GM12878 (cell line): ENCODE measurements around the gene NCR2. TPM values are rescaled to one million over a fixed set of nuclear protein-coding genes. Genes with fewer than 3 reads are reported as not detected.

Experiments used
- ATAC-seq: fragments of 200-7000 bp; cut with Tn5 transposase; 3 replicates; pipeline ENCODE4 v1.9.1; 2020; ENCODE audit warnings: mild to moderate bottlenecking, moderate library complexity
- BruUV-seq: library from RNA; stranded (reverse); fragments of 400-500 nt; replicated peaks from 2 replicates; lab custom pipeline; 2021; lab: Mats Ljungman, UMichigan
- CTCF ChIA-PET: fragments of 300-600 bp; sonication (Branson Sonifier 250); formaldehyde crosslinking; extraction: SDS; loops from one replicate; lab custom pipeline; 2021; ENCODE audit warnings: inconsistent platforms; lab: Yijun Ruan, JAX
- POLR2A ChIA-PET: fragments of 350-600 bp; formaldehyde crosslinking; extraction: SDS; loops from one replicate; lab custom pipeline; 2021; ENCODE audit warnings: inconsistent platforms; lab: Charles Lee
- RAD21 ChIA-PET: fragments of 300-600 bp; sonication (Branson Sonifier 250); formaldehyde crosslinking; loops from one replicate; lab custom pipeline; 2023; ENCODE audit warnings: antibody characterized with exemption; ENCODE audit not compliant: unreplicated experiment; lab: Charles Lee
- SMC1A ChIA-PET: fragments of 300-600 bp; sonication (Branson Sonifier 250); formaldehyde crosslinking; loops from one replicate; lab custom pipeline; 2023; ENCODE audit not compliant: unreplicated experiment, uncharacterized antibody; lab: Charles Lee
- DNase-seq: peaks from one replicate; pipeline ENCODE4 v3.0.0-alpha.2; 2011; ENCODE audit warnings: low read depth, low spot score
- FAIRE-seq: peaks from 3 replicates; lab custom pipeline; 2011; peaks lifted over from hg19 to GRCh38; lab: Jason Lieb, UNC
- H2AFZ ChIP-seq: 2 replicates; pipeline ENCODE4 v1.6.0; 2011; ENCODE audit warnings: low read depth, low read length, control low read depth; ENCODE audit not compliant: control insufficient read depth
- H3K27ac ChIP-seq: 2 replicates; pipeline ENCODE4 v1.5.1; 2011; ENCODE audit warnings: control low read depth; ENCODE audit not compliant: control insufficient read depth, insufficient read depth
- H3K27me3 ChIP-seq, 2 experiments: replicated peaks in 1 of 2; 2 replicates each; pipeline versions ENCODE4 v1.6.0 to v1.6.1; 2011; ENCODE audit warnings: low read length in 1 of 2; ENCODE audit not compliant: control insufficient read depth in 2 of 2, insufficient read depth in 2 of 2
- H3K36me3 ChIP-seq, 2 experiments: 2 replicates each; pipeline ENCODE4 v1.5.1; 2011; ENCODE audit warnings: low read length in 1 of 2; ENCODE audit not compliant: control insufficient read depth in 2 of 2, insufficient read depth in 2 of 2
- H3K4me1 ChIP-seq: 2 replicates; pipeline ENCODE4 v1.6.1; 2011; ENCODE audit warnings: mild to moderate bottlenecking, low read length, moderate library complexity, mixed read lengths; ENCODE audit not compliant: control insufficient read depth, insufficient read depth
- H3K4me2 ChIP-seq: 2 replicates; pipeline ENCODE4 v1.6.0; 2011; ENCODE audit warnings: control low read depth; ENCODE audit not compliant: control insufficient read depth, insufficient read depth
- H3K4me3 ChIP-seq: fragments of 200-600 bp; sonication (generic); 2 replicates; pipeline ENCODE4 v1.5.1; 2016
- H3K79me2 ChIP-seq: 2 replicates; pipeline ENCODE4 v1.6.0; 2011; ENCODE audit warnings: low read length; ENCODE audit not compliant: control insufficient read depth, insufficient read depth
- H3K9ac ChIP-seq: 2 replicates; pipeline ENCODE4 v1.8.0; 2011; ENCODE audit warnings: low read length, control low read depth, mixed read lengths; ENCODE audit not compliant: control insufficient read depth, insufficient read depth
- H3K9me3 ChIP-seq: replicated peaks from 3 replicates; pipeline ENCODE4 v1.5.1; 2011; ENCODE audit warnings: mild to moderate bottlenecking, low read length; ENCODE audit not compliant: control insufficient read depth, insufficient read depth
- H4K20me1 ChIP-seq: 2 replicates; pipeline ENCODE4 v1.6.0; 2011; ENCODE audit not compliant: control insufficient read depth, insufficient read depth
- BCL11A ChIP-seq: IDR thresholded peaks from 2 replicates; pipeline ENCODE4 v1.6.1; 2011; ENCODE audit warnings: low read depth, low read length
- BHLHE40 ChIP-seq, 2 experiments: fragments of 450-650 bp in 1 of 2; IDR thresholded peaks; 2 replicates each; pipeline ENCODE4 v1.6.1; 2011 to 2017; ENCODE audit warnings: low read depth in 2 of 2, borderline replicate concordance in 1 of 2, improper control_type of control experiment in 1 of 2, low read length in 1 of 2, mild to moderate bottlenecking in 1 of 2
- CBFB ChIP-seq: IDR thresholded peaks from 2 replicates; pipeline ENCODE4 v1.6.1; 2016; ENCODE audit warnings: antibody characterized with exemption, low read depth
- CHD2 ChIP-seq: IDR thresholded peaks from 2 replicates; pipeline ENCODE4 v1.6.1; 2011; ENCODE audit warnings: low read depth, low read length, improper control_type of control experiment, borderline replicate concordance
- FOS ChIP-seq: IDR thresholded peaks from 3 replicates; pipeline ENCODE4 v1.6.1; 2011; ENCODE audit warnings: borderline replicate concordance; ENCODE audit not compliant: insufficient read length; ENCODE audit errors: extremely low read depth
- FOXM1 ChIP-seq: IDR thresholded peaks from 2 replicates; pipeline ENCODE4 v1.6.1; 2012; ENCODE audit warnings: low read depth, mild to moderate bottlenecking, inconsistent platforms, low read length, moderate library complexity
- MXI1 ChIP-seq: fragments of 150-350 bp; IDR thresholded peaks from 2 replicates; pipeline ENCODE4 v1.6.1; 2011; ENCODE audit warnings: low read depth, mild to moderate bottlenecking, inconsistent platforms, low read length, improper control_type of control experiment
- RBBP5 ChIP-seq: fragments of 200-600 bp; sonication (generic); conservative IDR thresholded peaks from 2 replicates; pipeline ENCODE4 v1.6.1; 2016
- REST ChIP-seq: IDR thresholded peaks from 2 replicates; pipeline ENCODE4 v1.6.1; 2012; ENCODE audit warnings: mild to moderate bottlenecking, low read depth, low read length
- ZNF24 ChIP-seq: fragments of 450-650 bp; IDR thresholded peaks from 2 replicates; pipeline ENCODE4 v1.6.1; 2017; ENCODE audit warnings: antibody characterized with exemption, mild to moderate bottlenecking
- WGBS: methylation state at CpG from one replicate; pipeline ENCODE4 v1.1.6; 2016; ENCODE audit warnings: low lambda C conversion rate; ENCODE audit not compliant: insufficient replicate concordance, insufficient coverage; ENCODE audit errors: missing lambda C conversion rate; 5-methylcytosine and 5-hydroxymethylcytosine counted together
- in situ Hi-C: fragments of 300-500 bp; cut with MboI; formaldehyde crosslinking; loops from 9 replicates; pipeline ENCODE4 v1.14.3; 2018; ENCODE audit warnings: mixed read lengths
- intact Hi-C: fragments of 100-400 bp; cut with micrococcal nuclease; formaldehyde crosslinking; loops from one replicate; pipeline ENCODE4 v1.14.2; 2022; ENCODE audit not compliant: unreplicated experiment
- polyA plus RNA-seq, 11 experiments: library from polyadenylated mRNA; depleted of rRNA in 4 of 11; unstranded in 6 of 11; stranded (reverse) in 5 of 11; fragments of >200 nt; fragmentation: Nextera tagmentation in 4 of 11; fragmentation: Illumina TruSeq in 1 of 11; extraction: Ambion mirVana in 4 of 11; extraction: Trizol in 1 of 11; gene quantifications; 1 replicate in 1 of 11; 2 replicates in 10 of 11; pipeline versions ENCODE4 v1.2.1 to v1.2.3, GENCODE V29; 2011 to 2016; ENCODE audit warnings: inconsistent platforms in 2 of 11, missing spikeins in 2 of 11, low read depth in 1 of 11
- total RNA-seq, 4 experiments: library from RNA; depleted of rRNA in 3 of 4; stranded (reverse); fragments of >200 nt in 3 of 4; fragmentation: Illumina TruSeq in 1 of 4; extraction: Trizol in 1 of 4; gene quantifications; 2 replicates each; pipeline versions ENCODE4 v1.2.1 to v1.2.3, GENCODE V29; 2013 to 2021
- TF ChIP-seq, protein P1 (sequence below): IDR thresholded peaks from 2 replicates; pipeline ENCODE4 v1.6.1; 2012; ENCODE audit warnings: low read length, inconsistent platforms
- TF ChIP-seq, protein P2 (sequence below): fragments of 450-650 bp; IDR thresholded peaks from 2 replicates; pipeline ENCODE4 v1.6.1; 2017; ENCODE audit warnings: mild to moderate bottlenecking, low read depth, inconsistent platforms; ENCODE audit not compliant: poor library complexity, severe bottlenecking
- TF ChIP-seq, protein P3 (sequence below): IDR thresholded peaks from 2 replicates; pipeline ENCODE4 v1.6.1; 2012; ENCODE audit warnings: low read depth, low read length, improper control_type of control experiment
- TF ChIP-seq, protein P4 (sequence below): fragments of 450-650 bp; IDR thresholded peaks from 2 replicates; pipeline ENCODE4 v1.6.1; 2018; ENCODE audit warnings: borderline replicate concordance, mild to moderate bottlenecking; ENCODE audit not compliant: partially characterized antibody

NCR2 gene
- total and polyA plus RNA-seq, 10 of the 15 experiments (the other 5 are each of a cell fraction or from before 2014, with no cell fraction given): 0.21 to 0.53 TPM; not detected in 8

DNA sequence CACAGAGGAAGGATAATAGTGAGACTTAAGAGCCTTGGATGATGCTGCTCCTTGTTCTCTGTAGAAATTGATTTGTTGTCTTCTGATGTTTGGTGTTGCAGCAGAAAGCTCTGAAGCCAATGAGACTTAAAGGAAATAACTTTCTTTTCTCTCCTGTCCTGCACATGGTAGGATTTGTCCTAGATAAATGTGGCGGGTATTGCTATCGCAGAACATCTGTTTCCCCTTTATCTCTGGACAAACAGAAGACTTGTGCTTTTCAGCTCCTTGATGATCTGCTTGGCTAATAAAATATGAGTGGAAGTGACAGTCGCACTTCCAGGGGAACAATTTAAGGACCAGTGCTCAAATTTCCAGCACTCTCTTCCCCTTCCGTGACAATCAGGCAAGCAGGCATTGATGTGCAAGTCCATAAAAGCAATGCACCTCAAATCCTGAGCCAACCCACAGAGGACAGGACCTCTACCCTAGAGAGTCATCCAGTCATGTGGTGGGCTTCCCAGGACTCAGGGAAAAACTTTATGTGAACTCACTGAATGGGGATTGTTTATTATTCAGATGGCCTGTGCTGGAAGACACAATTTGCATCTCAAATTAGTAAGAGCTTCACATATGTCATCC, 9.9 kb upstream of the NCR2 start:
- no peaks in the 10 kb centered on the region for H3K9me3 ChIP-seq
- no peaks in the 10 kb centered on the region for H3K36me3 ChIP-seq
- ChIA-PET POLR2A (interaction anchor here (0.6 kb wide), 1 partner anchor 232 kb away, joined by 4 read pairs; no protein-coding TSS in a partner anchor), CTCF (interaction anchor here (1.5 kb wide), 2 partner anchors 11 to 19 kb away, joined by 3 read pairs; no protein-coding TSS in a partner anchor), RAD21 (no interaction called here), SMC1A (no interaction called here)
- in situ Hi-C loops: no loop called here
- intact Hi-C loops: no loop called here
- no peaks in the 10 kb centered on the region for H3K4me1 ChIP-seq
- no peaks in the 10 kb centered on the region; a peak in 2 of 4 replicates for H3K27me3 ChIP-seq
- FAIRE-seq (no peak), ATAC-seq (no peak), DNase-seq (no peak)
- TF ChIP-seq ZNF24 (no peak), REST (no peak), BCL11A (no peak), CHD2 (no peak), FOXM1 (no peak), BHLHE40 (IDR thresholded peaks at IDR 0.05; ENCODE audit: borderline replicate concordance in 1 of 2, low read depth in 2 of 2, low read length in 1 of 2) (no peak), FOS (no peak), MXI1 (no peak), CBFB (no peak), RBBP5 (no peak)
- TF ChIP-seq, protein P1, sequence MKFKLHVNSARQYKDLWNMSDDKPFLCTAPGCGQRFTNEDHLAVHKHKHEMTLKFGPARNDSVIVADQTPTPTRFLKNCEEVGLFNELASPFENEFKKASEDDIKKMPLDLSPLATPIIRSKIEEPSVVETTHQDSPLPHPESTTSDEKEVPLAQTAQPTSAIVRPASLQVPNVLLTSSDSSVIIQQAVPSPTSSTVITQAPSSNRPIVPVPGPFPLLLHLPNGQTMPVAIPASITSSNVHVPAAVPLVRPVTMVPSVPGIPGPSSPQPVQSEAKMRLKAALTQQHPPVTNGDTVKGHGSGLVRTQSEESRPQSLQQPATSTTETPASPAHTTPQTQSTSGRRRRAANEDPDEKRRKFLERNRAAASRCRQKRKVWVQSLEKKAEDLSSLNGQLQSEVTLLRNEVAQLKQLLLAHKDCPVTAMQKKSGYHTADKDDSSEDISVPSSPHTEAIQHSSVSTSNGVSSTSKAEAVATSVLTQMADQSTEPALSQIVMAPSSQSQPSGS: no peak
- TF ChIP-seq, protein P2, sequence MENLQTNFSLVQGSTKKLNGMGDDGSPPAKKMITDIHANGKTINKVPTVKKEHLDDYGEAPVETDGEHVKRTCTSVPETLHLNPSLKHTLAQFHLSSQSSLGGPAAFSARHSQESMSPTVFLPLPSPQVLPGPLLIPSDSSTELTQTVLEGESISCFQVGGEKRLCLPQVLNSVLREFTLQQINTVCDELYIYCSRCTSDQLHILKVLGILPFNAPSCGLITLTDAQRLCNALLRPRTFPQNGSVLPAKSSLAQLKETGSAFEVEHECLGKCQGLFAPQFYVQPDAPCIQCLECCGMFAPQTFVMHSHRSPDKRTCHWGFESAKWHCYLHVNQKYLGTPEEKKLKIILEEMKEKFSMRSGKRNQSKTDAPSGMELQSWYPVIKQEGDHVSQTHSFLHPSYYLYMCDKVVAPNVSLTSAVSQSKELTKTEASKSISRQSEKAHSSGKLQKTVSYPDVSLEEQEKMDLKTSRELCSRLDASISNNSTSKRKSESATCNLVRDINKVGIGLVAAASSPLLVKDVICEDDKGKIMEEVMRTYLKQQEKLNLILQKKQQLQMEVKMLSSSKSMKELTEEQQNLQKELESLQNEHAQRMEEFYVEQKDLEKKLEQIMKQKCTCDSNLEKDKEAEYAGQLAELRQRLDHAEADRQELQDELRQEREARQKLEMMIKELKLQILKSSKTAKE: no peak
- TF ChIP-seq, protein P3, sequence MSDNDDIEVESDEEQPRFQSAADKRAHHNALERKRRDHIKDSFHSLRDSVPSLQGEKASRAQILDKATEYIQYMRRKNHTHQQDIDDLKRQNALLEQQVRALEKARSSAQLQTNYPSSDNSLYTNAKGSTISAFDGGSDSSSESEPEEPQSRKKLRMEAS: no peak
- TF ChIP-seq, protein P4, sequence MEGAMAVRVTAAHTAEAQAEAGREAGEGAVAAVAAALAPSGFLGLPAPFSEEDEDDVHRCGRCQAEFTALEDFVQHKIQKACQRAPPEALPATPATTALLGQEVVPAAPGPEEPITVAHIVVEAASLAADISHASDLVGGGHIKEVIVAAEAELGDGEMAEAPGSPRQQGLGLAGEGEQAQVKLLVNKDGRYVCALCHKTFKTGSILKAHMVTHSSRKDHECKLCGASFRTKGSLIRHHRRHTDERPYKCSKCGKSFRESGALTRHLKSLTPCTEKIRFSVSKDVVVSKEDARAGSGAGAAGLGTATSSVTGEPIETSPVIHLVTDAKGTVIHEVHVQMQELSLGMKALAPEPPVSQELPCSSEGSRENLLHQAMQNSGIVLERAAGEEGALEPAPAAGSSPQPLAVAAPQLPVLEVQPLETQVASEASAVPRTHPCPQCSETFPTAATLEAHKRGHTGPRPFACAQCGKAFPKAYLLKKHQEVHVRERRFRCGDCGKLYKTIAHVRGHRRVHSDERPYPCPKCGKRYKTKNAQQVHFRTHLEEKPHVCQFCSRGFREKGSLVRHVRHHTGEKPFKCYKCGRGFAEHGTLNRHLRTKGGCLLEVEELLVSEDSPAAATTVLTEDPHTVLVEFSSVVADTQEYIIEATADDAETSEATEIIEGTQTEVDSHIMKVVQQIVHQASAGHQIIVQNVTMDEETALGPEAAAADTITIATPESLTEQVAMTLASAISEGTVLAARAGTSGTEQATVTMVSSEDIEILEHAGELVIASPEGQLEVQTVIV: no peak
- H3K27ac ChIP-seq: no peak overlapping the region
- WGBS: 85% methylated on average over 4 of the region's 4 CpGs
- BruUV-seq: no TSS peak
- H4K20me1 ChIP-seq: no peaks in the 10 kb centered on the region
- no peak overlapping the region for H2AFZ ChIP-seq
- no peaks in the 10 kb centered on the region for H3K79me2 ChIP-seq
- no peak overlapping the region for H3K4me3 ChIP-seq
- H3K9ac ChIP-seq: no peak overlapping the region
- no peak overlapping the region for H3K4me2 ChIP-seq
